Endodermal cell (in vitro differentiated cells): ENCODE measurements around the gene KLHDC3. TPM values are rescaled to one million over a fixed set of nuclear protein-coding genes. Genes with fewer than 3 reads are reported as not detected.

Source experiments
- DNase-seq: peaks from one replicate; pipeline ENCODE4 v3.0.0-alpha.2; 2017
- H3K27ac ChIP-seq: 2 replicates; pipeline ENCODE4 v1.5.1; 2013; ENCODE audit warnings: mild to moderate bottlenecking, low read depth, low read length, moderate library complexity
- H3K27me3 ChIP-seq: 2 replicates; pipeline ENCODE4 v1.6.1; 2013; ENCODE audit warnings: mild to moderate bottlenecking, low read length, moderate library complexity; ENCODE audit not compliant: insufficient read depth, control insufficient read depth, poor library complexity, severe bottlenecking
- H3K36me3 ChIP-seq: 2 replicates; pipeline ENCODE4 v1.7.0; 2013; ENCODE audit warnings: mild to moderate bottlenecking, low read length, moderate library complexity; ENCODE audit not compliant: control insufficient read depth, insufficient read depth
- H3K4me1 ChIP-seq: one replicate; pipeline ENCODE4 v1.7.0; 2013; ENCODE audit warnings: low read length; ENCODE audit not compliant: control insufficient read depth, insufficient read depth
- H3K4me3 ChIP-seq: 2 replicates; pipeline ENCODE4 v1.5.1; 2013; ENCODE audit warnings: mild to moderate bottlenecking, low read length, moderate library complexity
- H3K9ac ChIP-seq: 2 replicates; pipeline ENCODE4 v1.6.1; 2013; ENCODE audit warnings: mild to moderate bottlenecking, low read length, moderate library complexity; ENCODE audit not compliant: poor library complexity, severe bottlenecking; ENCODE audit errors: extremely low read depth
- H3K9me3 ChIP-seq: 2 replicates; pipeline ENCODE4 v1.6.1; 2013; ENCODE audit warnings: mild to moderate bottlenecking, low read length, moderate library complexity; ENCODE audit not compliant: control insufficient read depth
- H3K27ac Mint-ChIP-seq: 2 replicates; pipeline ENCODE4 v1.8.0; 2020; ENCODE audit warnings: mixed read lengths
- H3K27me3 Mint-ChIP-seq: 2 replicates; pipeline ENCODE4 v1.8.0; 2021; ENCODE audit warnings: mild to moderate bottlenecking, mixed read lengths; ENCODE audit not compliant: insufficient read depth
- H3K36me3 Mint-ChIP-seq: 2 replicates; pipeline ENCODE4 v1.8.0; 2020; ENCODE audit warnings: low read depth, mixed read lengths
- H3K4me1 Mint-ChIP-seq: 2 replicates; pipeline ENCODE4 v1.8.0; 2020; ENCODE audit warnings: mixed read lengths
- H3K4me3 Mint-ChIP-seq: 2 replicates; pipeline ENCODE4 v1.8.0; 2020; ENCODE audit warnings: mild to moderate bottlenecking, moderate library complexity, mixed read lengths
- H3K9me3 Mint-ChIP-seq: 2 replicates; pipeline ENCODE4 v1.8.0; 2020; ENCODE audit warnings: mild to moderate bottlenecking, mixed read lengths
- CTCF ChIP-seq: fragments of 200-600 bp; sonication (generic); conservative IDR thresholded peaks from 2 replicates; pipeline ENCODE4 v1.5.0; 2021; ENCODE audit warnings: antibody characterized with exemption, mild to moderate bottlenecking
- WGBS, 2 experiments: methylation state at CpG; one replicate each; pipeline versions ENCODE4 v1.1.5 to v1.1.7; 2013; ENCODE audit warnings: missing lambda C conversion rate in 2 of 2, mixed read lengths in 1 of 2; ENCODE audit not compliant: insufficient coverage in 1 of 2, insufficient read length in 1 of 2; 5-methylcytosine and 5-hydroxymethylcytosine counted together
- total RNA-seq, 2 donors: library from RNA; stranded (reverse); fragmentation: NEBNext Ultra II Directional in 1 of 2; extraction: Animal tissue kit (Norgen Biotek cat#: 25700) in 1 of 2; gene quantifications; 2 replicates in 1 of 2; 3 replicates in 1 of 2; pipeline ENCODE4 v1.2.1, GENCODE V29; 2021

KLHDC3 gene
- total RNA-seq, 2 donors from 2014 or later, result 124 to 135 TPM

- no peaks in the 10 kb centered on the region for H3K27me3 ChIP-seq
- no peaks in the 10 kb centered on the region for H3K9me3 Mint-ChIP-seq
- no peak for TF ChIP-seq CTCF
- no peak overlapping the region for H3K4me3 ChIP-seq
- no peaks in the 10 kb centered on the region for H3K4me1 Mint-ChIP-seq
- no peaks in the 10 kb centered on the region for H3K9me3 ChIP-seq
- no peak overlapping the region for H3K9ac ChIP-seq
- no peaks in the 10 kb centered on the region for H3K27me3 Mint-ChIP-seq
- WGBS, 2 experiments, result 94% methylated on average over 11 of the region's 11 CpGs
- no peak overlapping the region for H3K27ac ChIP-seq
- H3K4me3 Mint-ChIP-seq, result no peak overlapping the region
- peaks cover 59% of the 10 kb centered on the region for H3K36me3 Mint-ChIP-seq
- no peak for DNase-seq
- peaks cover 53% of the 10 kb centered on the region for H3K36me3 ChIP-seq
- H3K27ac Mint-ChIP-seq, result no peak overlapping the region
- H3K4me1 ChIP-seq, result no peaks in the 10 kb centered on the region
Measured at GRCh38 chr6:43006251-43006650, 7.8 kb upstream of the KLHDC3 start.

DNA sequence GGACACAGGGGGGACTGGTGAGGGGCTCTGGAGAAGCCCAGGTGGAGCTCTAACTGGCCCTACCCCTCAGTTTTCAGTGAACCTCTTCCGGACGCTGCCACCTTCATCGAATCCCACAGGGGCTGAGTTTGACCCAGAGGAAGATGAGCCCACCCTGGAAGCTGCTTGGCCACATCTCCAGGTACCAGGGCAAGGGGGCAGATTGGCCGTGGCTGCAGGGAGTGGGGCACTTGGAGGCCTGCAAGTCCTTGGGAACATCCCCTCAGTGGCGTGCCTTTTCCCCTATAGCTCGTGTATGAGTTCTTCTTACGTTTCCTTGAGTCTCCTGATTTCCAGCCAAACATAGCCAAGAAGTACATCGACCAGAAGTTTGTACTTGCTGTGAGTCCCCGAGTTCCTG, 6.9 kb upstream of the KLHDC3 start:
- WGBS, 2 experiments, result 92 to 95% methylated on average over 8 to 9 of the region's 9 CpGs
- TF ChIP-seq CTCF, result no peak
- H3K36me3 Mint-ChIP-seq, result peaks cover 64% of the 10 kb centered on the region
- Histone ChIP-seq H3K4me3 (no peak overlapping the region), H3K27me3 (no peaks in the 10 kb centered on the region), H3K27ac (no peak overlapping the region), H3K36me3 (peaks cover 62% of the 10 kb centered on the region), H3K9ac (no peak overlapping the region), H3K9me3 (no peaks in the 10 kb centered on the region), H3K4me1 (peaks cover 3% of the 10 kb centered on the region)
- no peak overlapping the region for H3K27ac Mint-ChIP-seq
- DNase-seq, result no peak
- no peaks in the 10 kb centered on the region for H3K27me3 Mint-ChIP-seq
- H3K4me1 Mint-ChIP-seq, result no peaks in the 10 kb centered on the region
- no peak overlapping the region for H3K4me3 Mint-ChIP-seq
- no peaks in the 10 kb centered on the region for H3K9me3 Mint-ChIP-seq

- peak; percentile 69 for TF ChIP-seq CTCF
- Mint-ChIP-seq H3K27me3 (no peaks in the 10 kb centered on the region), H3K27ac (peak overlapping the region; percentile 13), H3K9me3 (no peaks in the 10 kb centered on the region), H3K4me1 (peaks cover 12% of the 10 kb centered on the region), H3K36me3 (peaks cover 66% of the 10 kb centered on the region), H3K4me3 (no peak overlapping the region)
- Histone ChIP-seq H3K4me3 (no peak overlapping the region), H3K9ac (no peak overlapping the region), H3K4me1 (peaks cover 8% of the 10 kb centered on the region), H3K9me3 (no peaks in the 10 kb centered on the region), H3K27ac (no peak overlapping the region), H3K27me3 (no peaks in the 10 kb centered on the region), H3K36me3 (peaks cover 70% of the 10 kb centered on the region)
- peak; percentile 76 for DNase-seq
- WGBS, 2 experiments, result 81 to 96% methylated on average over 4 to 6 of the region's 6 CpGs
Measured at GRCh38 chr6:43009124-43009523, 4.9 kb upstream of the KLHDC3 start.
